Karpas-422 (cell line): ENCODE data around the gene H1-8. TPM values are rescaled to one million over a fixed set of nuclear protein-coding genes. Genes with fewer than 3 reads are reported as not detected.

Experiments
- DNase-seq: peaks from one replicate; pipeline ENCODE4 v3.0.0-alpha.2; 2015
- H2AFZ ChIP-seq: fragments of 200-600 bp; sonication (generic); 2 replicates; pipeline ENCODE4 v1.6.1; 2014; ENCODE audit warnings: antibody characterized with exemption, low read length, mixed read lengths
- H3K27ac ChIP-seq: fragments of 200-600 bp; sonication (generic); 2 replicates; pipeline ENCODE4 v1.5.1; 2014; ENCODE audit warnings: mild to moderate bottlenecking, low read length, moderate library complexity
- H3K27me3 ChIP-seq: fragments of 200-600 bp; sonication (generic); 2 replicates; pipeline ENCODE4 v1.6.1; 2014; ENCODE audit warnings: low read length, mixed read lengths
- H3K36me3 ChIP-seq: fragments of 200-600 bp; sonication (generic); 2 replicates; pipeline ENCODE4 v1.6.1; 2014; ENCODE audit warnings: low read length, mixed read lengths; ENCODE audit not compliant: insufficient read depth
- H3K4me1 ChIP-seq: fragments of 200-600 bp; sonication (generic); 2 replicates; pipeline ENCODE4 v1.6.1; 2014; ENCODE audit warnings: mild to moderate bottlenecking, low read length, mixed read lengths
- H3K4me2 ChIP-seq: fragments of 200-600 bp; sonication (generic); 2 replicates; pipeline ENCODE4 v1.6.1; 2014; ENCODE audit warnings: low read length, low read depth, mild to moderate bottlenecking; ENCODE audit not compliant: poor library complexity, severe bottlenecking
- H3K4me3 ChIP-seq: fragments of 200-600 bp; sonication (generic); 2 replicates; pipeline ENCODE4 v1.5.1; 2014; ENCODE audit warnings: mild to moderate bottlenecking, antibody characterized with exemption, low read length, mixed read lengths
- H3K79me2 ChIP-seq: fragments of 200-600 bp; sonication (generic); 2 replicates; pipeline ENCODE4 v1.6.1; 2014; ENCODE audit warnings: mild to moderate bottlenecking, low read length, mixed read lengths
- H3K9ac ChIP-seq: fragments of 200-600 bp; sonication (generic); 2 replicates; pipeline ENCODE4 v1.6.0; 2014; ENCODE audit warnings: low read length
- H3K9me2 ChIP-seq: fragments of 200-600 bp; sonication (generic), shearing (Covaris generic); replicated peaks from 2 replicates; pipeline ENCODE4 v1.6.0; 2014; ENCODE audit warnings: mild to moderate bottlenecking, low read length, moderate library complexity; ENCODE audit not compliant: insufficient read depth
- H3K9me3 ChIP-seq: fragments of 300-700, 200-600 bp; sonication (generic); 2 replicates; pipeline ENCODE4 v1.6.1; 2014; ENCODE audit warnings: low read length, mixed read lengths
- H4K20me1 ChIP-seq: fragments of 200-600 bp; sonication (generic); 2 replicates; pipeline ENCODE4 v1.6.1; 2014; ENCODE audit warnings: mild to moderate bottlenecking, antibody characterized with exemption, low read length, low read depth; ENCODE audit not compliant: insufficient read depth
- small RNA-seq: library from RNA; depleted of rRNA; stranded (forward); fragments of <200 nt; gene quantifications from one replicate; pipeline ENCODE3, GENCODE V24; 2014
- total RNA-seq: library from RNA; depleted of rRNA; stranded (reverse); fragments of >200 nt; shearing (Covaris generic); gene quantifications from 2 replicates; pipeline ENCODE4 v1.2.3, GENCODE V29; 2014; ENCODE audit warnings: low replicate concordance; rRNA removed

H1-8 gene
- total RNA-seq, 1 experiment from 2014 or later, result not detected

DNA sequence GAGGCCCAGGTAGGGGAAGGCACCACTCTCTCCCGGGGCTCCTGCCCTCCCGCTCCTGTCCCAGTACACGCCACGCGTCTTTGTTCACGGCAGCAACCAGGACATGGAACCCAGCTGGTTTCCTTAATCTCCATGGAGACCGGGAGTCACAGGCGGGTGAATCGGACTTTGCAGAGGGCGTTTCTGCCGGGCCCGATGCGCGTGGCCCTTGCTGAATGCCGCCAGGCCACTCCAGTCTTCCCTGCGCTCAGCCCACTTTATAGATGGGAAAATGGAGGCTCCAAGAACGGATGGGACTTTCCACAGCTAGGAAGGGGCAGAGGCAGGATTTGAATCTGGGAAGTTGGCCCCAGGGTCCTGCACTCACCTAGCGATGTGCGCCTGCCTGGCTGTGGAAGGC is 56.1 kb downstream of the H1-8 start:
- no peak overlapping the region for H3K9ac ChIP-seq
- H3K9me3 ChIP-seq, result no peaks in the 10 kb centered on the region
- no peak overlapping the region for H2AFZ ChIP-seq
- H3K4me2 ChIP-seq, result no peak overlapping the region
- no peaks in the 10 kb centered on the region for H3K27me3 ChIP-seq
- no peaks in the 10 kb centered on the region for H3K9me2 ChIP-seq
- no peak overlapping the region for H3K27ac ChIP-seq
- no peak overlapping the region for H3K4me3 ChIP-seq
- H3K79me2 ChIP-seq, result no peaks in the 10 kb centered on the region
- no peaks in the 10 kb centered on the region for H3K36me3 ChIP-seq
- H4K20me1 ChIP-seq, result 0 out of 2 replicates have a peak, but pooled peaks cover 4% of the 10 kb centered on the region
- no peaks in the 10 kb centered on the region for H3K4me1 ChIP-seq
- no peak for DNase-seq

DNA sequence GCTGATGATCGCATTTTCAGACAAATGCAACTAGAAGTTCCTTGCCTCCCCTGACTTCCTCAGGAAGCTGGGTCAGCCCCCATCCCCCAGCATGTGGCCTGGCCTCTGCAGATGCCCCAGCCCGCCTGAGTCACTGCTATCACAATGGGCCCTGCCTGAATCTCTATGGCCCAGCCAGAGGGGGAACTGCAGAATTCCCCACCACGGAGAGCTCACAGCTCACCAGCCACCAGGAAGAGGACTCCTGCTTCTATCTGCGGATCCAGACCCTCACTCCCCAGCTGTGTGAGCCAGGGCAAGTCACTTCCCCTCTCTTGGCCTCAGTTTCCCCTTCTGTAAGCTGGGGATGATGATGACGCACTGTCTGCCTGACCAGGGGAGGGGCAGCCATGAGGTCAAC is 56.6 kb downstream of the H1-8 start:
- Histone ChIP-seq H4K20me1 (0 out of 2 replicates have a peak, but pooled peaks cover 4% of the 10 kb centered on the region), H3K9me3 (no peaks in the 10 kb centered on the region), H3K27me3 (no peaks in the 10 kb centered on the region), H3K4me1 (no peaks in the 10 kb centered on the region), H3K4me2 (no peak overlapping the region), H2AFZ (no peak overlapping the region), H3K79me2 (no peaks in the 10 kb centered on the region), H3K9ac (no peak overlapping the region), H3K27ac (no peak overlapping the region), H3K36me3 (no peaks in the 10 kb centered on the region), H3K4me3 (no peak overlapping the region), H3K9me2 (no peaks in the 10 kb centered on the region)
- no peak for DNase-seq

GRCh38 chr3:129600348-129600747 is 57.4 kb downstream of the H1-8 start:
- no peak overlapping the region for H3K27ac ChIP-seq
- no peak overlapping the region for H3K4me3 ChIP-seq
- H3K9ac ChIP-seq, result no peak overlapping the region
- no peaks in the 10 kb centered on the region for H3K79me2 ChIP-seq
- H3K4me1 ChIP-seq, result no peaks in the 10 kb centered on the region
- H3K27me3 ChIP-seq, result no peaks in the 10 kb centered on the region
- DNase-seq, result no peak
- no peak overlapping the region for H2AFZ ChIP-seq
- 0 out of 2 replicates have a peak, but pooled peaks cover 4% of the 10 kb centered on the region for H4K20me1 ChIP-seq
- no peaks in the 10 kb centered on the region for H3K9me2 ChIP-seq
- no peaks in the 10 kb centered on the region for H3K36me3 ChIP-seq
- H3K9me3 ChIP-seq, result no peaks in the 10 kb centered on the region
- H3K4me2 ChIP-seq, result no peak overlapping the region

Small RNA genes lying within 50 kb of the gene (small RNA-seq; reads per million reads assigned to genes)
- not detected for gene RN7SL752P

Other genes with a start within 250 kb of the H1-8 start
- gene EFCAB12, start 114.5 kb upstream of the H1-8 start, total RNA-seq, result 0.04 TPM in 1 of 2 replicates, not detected in the other
- gene MBD4, start 103.2 kb upstream of the H1-8 start, total RNA-seq, result 51.9 and 130 TPM in 2 replicates
- gene IFT122, start 103.0 kb upstream of the H1-8 start, total RNA-seq, result 4.7 and 6.6 TPM in 2 replicates
- not detected in 2 replicates for gene RHO, start 14.5 kb upstream of the H1-8 start, total RNA-seq
- 0.52 TPM in 1 of 2 replicates, not detected in the other for gene PLXND1, start 63.5 kb downstream of the H1-8 start, total RNA-seq